K562 treated with DMSO at 1 percent for 24 hours (cell line): ENCODE data around the gene RPS6KC1. TPM values are rescaled to one million over a fixed set of nuclear protein-coding genes. Genes with fewer than 3 reads are reported as not detected.

Experiments
- total RNA-seq: library from RNA; unstranded; fragments of 300-600 nt; gene quantifications from 2 replicates; pipeline ENCODE4 v1.2.3, GENCODE V29; 2022; ENCODE audit warnings: low read depth; ENCODE audit not compliant: insufficient read depth

RPS6KC1 gene
- 11.0 and 12.8 TPM in 2 replicates for total RNA-seq

GRCh38 chr1:213051127-213051880 is at the start of gene RPS6KC1:
Gene RPS6KC1, plus strand, starts transcription at chr1:213051241. Its CDS starts 164 bp downstream, at chr1:213051405.

GRCh38 chr1:213015099-213016050 is 35.7 kb upstream of the RPS6KC1 start, which contains the start of gene ANGEL2:
Gene ANGEL2, minus strand, starts transcription at chr1:213015867. Its CDS starts 196 bp downstream, at chr1:213015671.

Other genes with a start within 250 kb of the RPS6KC1 start
- gene SPATA45, start 203.6 kb upstream of the RPS6KC1 start, total RNA-seq: not detected in 2 replicates
- gene FLVCR1, start 193.0 kb upstream of the RPS6KC1 start, total RNA-seq: 3.9 and 5.3 TPM in 2 replicates
- gene VASH2, start 100.7 kb upstream of the RPS6KC1 start, total RNA-seq: not detected in 2 replicates
- 16.0 and 20.1 TPM in 2 replicates for gene ANGEL2, start 35.4 kb upstream of the RPS6KC1 start, total RNA-seq